ENCODE measurements around the gene TRAF3. TPM values are rescaled to one million over a fixed set of nuclear protein-coding genes. Genes with fewer than 3 reads are reported as not detected.

TRAF3 gene
- total and polyA plus RNA-seq, 4 donors = 2.1 to 12.0 (median 5.2) TPM

GRCh38 chr14:102831163-102831804, 54.0 kb downstream of the TRAF3 start:
- H3K27me3 ChIP-seq (ENCODE audit: control insufficient read depth in 4 of 4, insufficient read depth in 4 of 4, low read length in 3 of 4) = no peaks in the 10 kb centered on the region
- DNase-seq (ENCODE audit: low spot score) = no peak
- no peak overlapping the region for H3K4me3 ChIP-seq (ENCODE audit: low read depth in 1 of 3, low read length in 3 of 3)
- no peaks in the 10 kb centered on the region for H3K4me1 ChIP-seq (ENCODE audit: control insufficient read depth in 4 of 4, insufficient read depth in 4 of 4, low read length in 3 of 4)
- 95% methylated on average over 7 of the region's 7 CpGs for WGBS
- TF ChIP-seq RXRA (IDR thresholded peaks at IDR 0.05) (no peak), MAX (IDR thresholded peaks at IDR 0.05) (no peak), SP1 (IDR thresholded peaks at IDR 0.05) (no peak), HNF4G (IDR thresholded peaks at IDR 0.05) (no peak), JUND (IDR thresholded peaks at IDR 0.05) (no peak), FOXA2 (IDR thresholded peaks at IDR 0.05) (no peak), GABPA (IDR thresholded peaks at IDR 0.05 in 1 of 2, conservative IDR thresholded peaks at IDR 0.05 in 1 of 2) (no peak), EGR1 (IDR thresholded peaks at IDR 0.05; ENCODE audit: low read depth in 2 of 2) (no peak), RAD21 (IDR thresholded peaks at IDR 0.05) (no peak), NR2F2 (IDR thresholded peaks at IDR 0.05) (no peak), FOXA1 (IDR thresholded peaks at IDR 0.05) (no peak), TAF1 (conservative IDR thresholded peaks at IDR 0.05) (no peak), HNF4A (conservative IDR thresholded peaks at IDR 0.05) (no peak), YY1 (IDR thresholded peaks at IDR 0.05) (no peak), ATF3 (IDR thresholded peaks at IDR 0.05) (no peak)
- TF ChIP-seq, protein P1, sequence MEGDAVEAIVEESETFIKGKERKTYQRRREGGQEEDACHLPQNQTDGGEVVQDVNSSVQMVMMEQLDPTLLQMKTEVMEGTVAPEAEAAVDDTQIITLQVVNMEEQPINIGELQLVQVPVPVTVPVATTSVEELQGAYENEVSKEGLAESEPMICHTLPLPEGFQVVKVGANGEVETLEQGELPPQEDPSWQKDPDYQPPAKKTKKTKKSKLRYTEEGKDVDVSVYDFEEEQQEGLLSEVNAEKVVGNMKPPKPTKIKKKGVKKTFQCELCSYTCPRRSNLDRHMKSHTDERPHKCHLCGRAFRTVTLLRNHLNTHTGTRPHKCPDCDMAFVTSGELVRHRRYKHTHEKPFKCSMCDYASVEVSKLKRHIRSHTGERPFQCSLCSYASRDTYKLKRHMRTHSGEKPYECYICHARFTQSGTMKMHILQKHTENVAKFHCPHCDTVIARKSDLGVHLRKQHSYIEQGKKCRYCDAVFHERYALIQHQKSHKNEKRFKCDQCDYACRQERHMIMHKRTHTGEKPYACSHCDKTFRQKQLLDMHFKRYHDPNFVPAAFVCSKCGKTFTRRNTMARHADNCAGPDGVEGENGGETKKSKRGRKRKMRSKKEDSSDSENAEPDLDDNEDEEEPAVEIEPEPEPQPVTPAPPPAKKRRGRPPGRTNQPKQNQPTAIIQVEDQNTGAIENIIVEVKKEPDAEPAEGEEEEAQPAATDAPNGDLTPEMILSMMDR (IDR thresholded peaks at IDR 0.05; ENCODE audit: low read depth, low read length, missing input control) = no peak
- TF ChIP-seq, protein P2, sequence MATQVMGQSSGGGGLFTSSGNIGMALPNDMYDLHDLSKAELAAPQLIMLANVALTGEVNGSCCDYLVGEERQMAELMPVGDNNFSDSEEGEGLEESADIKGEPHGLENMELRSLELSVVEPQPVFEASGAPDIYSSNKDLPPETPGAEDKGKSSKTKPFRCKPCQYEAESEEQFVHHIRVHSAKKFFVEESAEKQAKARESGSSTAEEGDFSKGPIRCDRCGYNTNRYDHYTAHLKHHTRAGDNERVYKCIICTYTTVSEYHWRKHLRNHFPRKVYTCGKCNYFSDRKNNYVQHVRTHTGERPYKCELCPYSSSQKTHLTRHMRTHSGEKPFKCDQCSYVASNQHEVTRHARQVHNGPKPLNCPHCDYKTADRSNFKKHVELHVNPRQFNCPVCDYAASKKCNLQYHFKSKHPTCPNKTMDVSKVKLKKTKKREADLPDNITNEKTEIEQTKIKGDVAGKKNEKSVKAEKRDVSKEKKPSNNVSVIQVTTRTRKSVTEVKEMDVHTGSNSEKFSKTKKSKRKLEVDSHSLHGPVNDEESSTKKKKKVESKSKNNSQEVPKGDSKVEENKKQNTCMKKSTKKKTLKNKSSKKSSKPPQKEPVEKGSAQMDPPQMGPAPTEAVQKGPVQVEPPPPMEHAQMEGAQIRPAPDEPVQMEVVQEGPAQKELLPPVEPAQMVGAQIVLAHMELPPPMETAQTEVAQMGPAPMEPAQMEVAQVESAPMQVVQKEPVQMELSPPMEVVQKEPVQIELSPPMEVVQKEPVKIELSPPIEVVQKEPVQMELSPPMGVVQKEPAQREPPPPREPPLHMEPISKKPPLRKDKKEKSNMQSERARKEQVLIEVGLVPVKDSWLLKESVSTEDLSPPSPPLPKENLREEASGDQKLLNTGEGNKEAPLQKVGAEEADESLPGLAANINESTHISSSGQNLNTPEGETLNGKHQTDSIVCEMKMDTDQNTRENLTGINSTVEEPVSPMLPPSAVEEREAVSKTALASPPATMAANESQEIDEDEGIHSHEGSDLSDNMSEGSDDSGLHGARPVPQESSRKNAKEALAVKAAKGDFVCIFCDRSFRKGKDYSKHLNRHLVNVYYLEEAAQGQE (IDR thresholded peaks at IDR 0.05) = no peak
- TF ChIP-seq, protein P3, sequence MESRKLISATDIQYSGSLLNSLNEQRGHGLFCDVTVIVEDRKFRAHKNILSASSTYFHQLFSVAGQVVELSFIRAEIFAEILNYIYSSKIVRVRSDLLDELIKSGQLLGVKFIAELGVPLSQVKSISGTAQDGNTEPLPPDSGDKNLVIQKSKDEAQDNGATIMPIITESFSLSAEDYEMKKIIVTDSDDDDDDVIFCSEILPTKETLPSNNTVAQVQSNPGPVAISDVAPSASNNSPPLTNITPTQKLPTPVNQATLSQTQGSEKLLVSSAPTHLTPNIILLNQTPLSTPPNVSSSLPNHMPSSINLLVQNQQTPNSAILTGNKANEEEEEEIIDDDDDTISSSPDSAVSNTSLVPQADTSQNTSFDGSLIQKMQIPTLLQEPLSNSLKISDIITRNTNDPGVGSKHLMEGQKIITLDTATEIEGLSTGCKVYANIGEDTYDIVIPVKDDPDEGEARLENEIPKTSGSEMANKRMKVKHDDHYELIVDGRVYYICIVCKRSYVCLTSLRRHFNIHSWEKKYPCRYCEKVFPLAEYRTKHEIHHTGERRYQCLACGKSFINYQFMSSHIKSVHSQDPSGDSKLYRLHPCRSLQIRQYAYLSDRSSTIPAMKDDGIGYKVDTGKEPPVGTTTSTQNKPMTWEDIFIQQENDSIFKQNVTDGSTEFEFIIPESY (IDR thresholded peaks at IDR 0.05) = no peak
- H3K9me3 ChIP-seq (ENCODE audit: control insufficient read depth in 4 of 4, low read length in 3 of 4) = no peaks in the 10 kb centered on the region
- H3K9ac ChIP-seq (ENCODE audit: low read depth in 1 of 2, low read length in 2 of 2) = no peak overlapping the region
- H3K36me3 ChIP-seq (ENCODE audit: control insufficient read depth in 4 of 4, insufficient read depth in 3 of 4, low read depth in 1 of 4, low read length in 3 of 4) = no peaks in the 10 kb centered on the region
- H3K27ac ChIP-seq (ENCODE audit: low read depth in 1 of 2, low read length in 2 of 2) = no peak overlapping the region

All from liver (tissue), 9 donors.